Testis (tissue), 2 donors: ENCODE measurements around the gene ZFP64.

Experiments
- POLR2A ChIP-seq: fragments of 450-650 bp; IDR thresholded peaks from one replicate; pipeline ENCODE4 v1.6.1; 2017; ENCODE audit warnings: antibody characterized with exemption, mild to moderate bottlenecking, moderate library complexity
- TF ChIP-seq, protein P1 (sequence below), 3 experiments: fragments of 450-650 bp in 2 of 3; fragments of 200-600 bp in 1 of 3; sonication (generic) in 1 of 3; IDR thresholded peaks; one replicate each; pipeline ENCODE4 v1.5.1; 2016 to 2019; ENCODE audit warnings: antibody characterized with exemption in 3 of 3, mild to moderate bottlenecking in 2 of 3, moderate library complexity in 1 of 3

DNA sequence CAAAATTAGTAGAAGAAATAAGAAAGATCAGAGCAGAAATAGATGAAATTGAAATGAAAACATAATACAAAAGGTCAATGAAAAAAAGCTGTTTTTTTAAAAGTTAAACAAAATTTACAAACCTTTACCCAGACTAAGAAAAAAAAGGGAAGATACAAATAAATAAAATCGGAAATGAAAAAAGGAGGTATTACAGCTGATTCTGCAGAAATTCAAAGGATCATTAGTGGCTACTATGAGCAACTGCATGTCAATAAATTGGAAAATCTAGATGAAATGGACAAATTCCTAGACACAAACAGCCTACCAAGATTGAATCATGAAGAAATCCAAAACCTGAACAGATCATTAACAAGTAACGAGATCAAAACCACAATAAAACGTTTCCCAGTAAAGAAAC is 59.2 kb downstream of the ZFP64 start:
- TF ChIP-seq, protein P1, sequence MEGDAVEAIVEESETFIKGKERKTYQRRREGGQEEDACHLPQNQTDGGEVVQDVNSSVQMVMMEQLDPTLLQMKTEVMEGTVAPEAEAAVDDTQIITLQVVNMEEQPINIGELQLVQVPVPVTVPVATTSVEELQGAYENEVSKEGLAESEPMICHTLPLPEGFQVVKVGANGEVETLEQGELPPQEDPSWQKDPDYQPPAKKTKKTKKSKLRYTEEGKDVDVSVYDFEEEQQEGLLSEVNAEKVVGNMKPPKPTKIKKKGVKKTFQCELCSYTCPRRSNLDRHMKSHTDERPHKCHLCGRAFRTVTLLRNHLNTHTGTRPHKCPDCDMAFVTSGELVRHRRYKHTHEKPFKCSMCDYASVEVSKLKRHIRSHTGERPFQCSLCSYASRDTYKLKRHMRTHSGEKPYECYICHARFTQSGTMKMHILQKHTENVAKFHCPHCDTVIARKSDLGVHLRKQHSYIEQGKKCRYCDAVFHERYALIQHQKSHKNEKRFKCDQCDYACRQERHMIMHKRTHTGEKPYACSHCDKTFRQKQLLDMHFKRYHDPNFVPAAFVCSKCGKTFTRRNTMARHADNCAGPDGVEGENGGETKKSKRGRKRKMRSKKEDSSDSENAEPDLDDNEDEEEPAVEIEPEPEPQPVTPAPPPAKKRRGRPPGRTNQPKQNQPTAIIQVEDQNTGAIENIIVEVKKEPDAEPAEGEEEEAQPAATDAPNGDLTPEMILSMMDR (IDR thresholded peaks at IDR 0.05), result no peak
- TF ChIP-seq POLR2A, result no peak
